NCI-H128 (cell line): ENCODE results near the gene THAP8.

Experiments
- DNase-seq: peaks from one replicate; lab custom pipeline; 2025; ENCODE audit not compliant: unreplicated experiment; lab: John Stamatoyannopoulos, UW

THAP8 gene

GRCh38 chr19:36030264-36031148 lies 23.6 kb downstream of the THAP8 start:
- DNase-seq: no peak

GRCh38 chr19:36028313-36029041 lies 25.6 kb downstream of the THAP8 start:
- DNase-seq: no peak

- DNase-seq: no peak
Measured at GRCh38 chr19:36027696-36028095, 26.4 kb downstream of the THAP8 start.

DNA sequence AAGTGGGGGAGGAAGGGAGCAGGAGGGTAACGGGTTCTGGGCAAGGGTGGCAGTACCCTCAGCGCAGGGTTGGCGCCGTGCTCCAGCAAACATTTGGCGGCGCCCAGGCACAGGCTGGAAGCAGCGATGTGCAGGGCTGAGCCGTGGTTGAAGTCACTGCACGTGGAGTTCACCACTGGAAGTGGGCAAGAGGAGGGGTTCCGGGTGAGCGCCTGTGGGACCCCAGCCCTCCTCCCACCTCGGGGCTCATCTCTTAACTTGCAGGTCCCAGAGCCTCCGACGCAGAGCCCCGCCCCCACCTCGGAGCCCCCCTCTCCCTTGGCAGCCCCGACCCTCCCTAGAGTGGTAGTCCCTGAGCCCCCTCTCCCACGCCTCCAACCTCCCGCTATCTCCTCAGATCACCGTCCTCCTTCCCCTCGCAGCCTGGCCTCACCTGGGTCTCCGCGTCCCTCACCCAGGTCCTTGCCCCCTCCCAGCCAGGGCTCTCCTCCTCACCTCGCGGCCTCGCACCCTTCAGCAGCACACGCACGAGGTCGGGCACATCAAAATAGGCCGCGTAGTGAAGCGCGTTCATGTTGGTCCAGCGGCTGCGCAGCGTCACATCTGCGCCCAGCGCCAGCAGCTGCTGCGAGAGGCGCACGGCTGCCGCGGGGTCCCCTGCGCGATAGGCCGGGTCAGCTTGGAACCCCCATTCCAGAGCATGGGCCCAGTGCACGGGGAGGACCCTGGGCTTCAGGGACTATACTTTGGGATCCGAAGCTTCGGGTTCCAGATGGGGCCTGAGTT lies 27.8 kb downstream of the THAP8 start:
- no peak for DNase-seq

DNA sequence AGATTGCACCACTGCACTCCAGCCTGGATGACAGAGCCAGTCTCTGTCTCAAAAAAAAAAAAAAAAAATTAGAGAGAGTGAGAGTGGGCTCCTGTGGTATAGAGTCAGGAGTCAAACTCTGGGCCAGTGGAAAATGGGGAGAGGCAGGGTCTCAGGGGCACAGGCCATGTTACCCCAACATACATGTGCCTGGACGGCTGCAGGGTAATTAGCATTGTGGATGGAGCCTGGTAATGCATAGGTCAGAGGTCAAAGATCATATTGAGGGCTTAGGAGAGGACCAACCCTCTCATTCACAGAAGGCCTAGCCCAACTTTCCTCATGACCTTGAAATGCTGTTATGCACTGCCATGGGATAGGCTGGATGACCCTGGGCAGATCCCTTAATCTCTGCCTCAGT lies 28.5 kb downstream of the THAP8 start:
- no peak for DNase-seq

DNA sequence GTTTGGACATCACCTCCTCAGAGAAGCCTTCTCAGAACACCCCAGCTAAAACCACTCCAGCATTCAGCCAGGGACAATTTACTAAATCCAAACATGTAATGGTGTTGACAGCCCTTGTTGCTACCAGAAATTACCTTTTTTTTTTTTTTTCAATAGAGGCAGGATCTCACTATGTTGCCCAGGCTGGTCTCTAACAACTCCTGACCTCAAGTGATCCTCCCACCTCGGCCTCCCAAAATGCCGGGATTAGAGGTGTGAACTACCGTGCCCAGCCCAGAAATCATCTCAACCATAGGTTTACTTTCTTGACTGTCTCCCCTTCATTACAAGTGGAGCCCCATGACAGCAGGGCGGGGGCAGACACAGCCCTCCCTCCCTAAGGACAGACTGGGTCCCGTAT lies 30.7 kb downstream of the THAP8 start:
- DNase-seq: no peak

GRCh38 chr19:36019061-36019670 lies 34.9 kb downstream of the THAP8 start:
- no peak for DNase-seq

DNA sequence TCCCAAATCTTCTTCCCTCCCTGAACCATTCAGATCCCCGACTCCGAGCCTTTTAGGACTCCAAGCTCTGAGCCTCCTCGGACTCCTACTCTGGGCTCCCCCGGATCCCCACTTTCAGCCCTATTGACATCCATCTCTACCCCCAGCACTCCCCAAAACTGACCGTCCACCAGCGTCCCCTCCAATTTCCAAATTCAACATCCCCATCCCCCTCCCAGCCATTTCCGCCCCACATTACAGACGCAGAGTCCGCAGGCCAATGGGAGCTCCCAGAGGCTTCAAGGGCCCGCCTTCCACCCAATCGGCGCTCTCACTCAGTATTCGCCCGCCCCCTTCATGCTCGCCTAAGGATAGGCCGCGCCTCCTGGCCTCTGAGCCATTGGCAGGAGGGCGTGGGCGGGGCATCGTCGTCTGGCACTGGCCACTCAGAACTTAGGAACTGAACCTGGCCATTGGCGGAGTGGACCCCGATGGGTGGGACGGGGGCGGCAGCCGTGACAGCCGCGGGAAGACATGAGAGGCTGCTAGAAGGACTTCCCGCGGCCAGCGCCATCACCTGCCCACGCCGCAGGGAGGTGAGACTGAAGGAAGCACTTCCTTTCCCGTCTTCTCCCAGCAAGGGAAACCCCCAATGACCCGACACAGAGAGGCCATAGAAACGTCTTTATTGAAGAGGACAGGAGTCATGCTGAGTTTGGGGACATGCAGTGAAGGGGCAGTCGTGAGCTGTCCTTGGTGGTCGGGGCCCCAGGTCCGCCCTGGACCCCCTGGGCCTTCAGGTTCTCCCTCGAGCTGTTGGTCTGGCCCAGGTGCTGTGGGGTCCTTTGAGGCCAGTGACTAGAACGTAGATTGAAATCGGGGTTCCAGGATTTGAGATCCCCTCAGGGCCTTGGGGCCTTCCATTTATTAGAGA lies 39.8 kb downstream of the THAP8 start, which contains the start of gene ALKBH6:
TSS of gene ALKBH6 (minus strand) at position 202 of the 913 bp plus-strand sequence. CDS start 816 bp downstream, outside the sequence.
- DNase-seq: peak; percentile 99

DNA sequence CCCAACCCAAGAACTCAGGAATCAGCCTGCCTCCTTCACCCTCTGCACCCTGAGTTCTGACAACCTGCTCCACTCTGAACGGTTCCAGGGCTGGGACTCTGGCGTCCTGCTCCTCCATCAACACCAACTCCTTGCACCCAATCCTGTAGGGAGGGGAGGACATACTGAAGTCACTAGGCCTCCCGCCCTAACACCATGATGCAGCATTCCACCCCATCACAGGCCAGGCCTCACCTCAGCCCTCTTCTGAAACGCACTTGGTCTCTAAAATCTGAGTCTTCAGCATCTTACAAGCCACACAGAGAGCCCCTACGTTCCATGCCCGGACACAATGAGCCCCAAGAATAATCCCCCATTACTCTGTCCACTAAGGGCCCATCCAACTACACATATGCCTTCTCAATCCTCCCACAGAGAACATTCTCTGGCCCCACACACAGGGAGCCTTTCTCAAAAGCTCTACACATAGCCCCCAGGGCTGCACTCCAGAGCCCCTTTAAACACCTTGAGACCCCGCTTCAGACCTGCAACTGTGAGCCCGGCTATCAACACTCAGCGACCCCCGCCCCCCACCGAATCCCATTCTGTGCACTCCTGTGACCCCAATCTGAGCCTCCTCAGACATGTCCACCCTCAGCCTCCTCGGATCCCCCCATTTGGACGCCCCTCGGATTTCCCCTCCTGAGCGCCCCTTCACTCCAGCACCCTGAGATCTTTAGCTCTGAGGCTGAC lies 40.6 kb downstream of the THAP8 start:
- DNase-seq: no peak

DNA sequence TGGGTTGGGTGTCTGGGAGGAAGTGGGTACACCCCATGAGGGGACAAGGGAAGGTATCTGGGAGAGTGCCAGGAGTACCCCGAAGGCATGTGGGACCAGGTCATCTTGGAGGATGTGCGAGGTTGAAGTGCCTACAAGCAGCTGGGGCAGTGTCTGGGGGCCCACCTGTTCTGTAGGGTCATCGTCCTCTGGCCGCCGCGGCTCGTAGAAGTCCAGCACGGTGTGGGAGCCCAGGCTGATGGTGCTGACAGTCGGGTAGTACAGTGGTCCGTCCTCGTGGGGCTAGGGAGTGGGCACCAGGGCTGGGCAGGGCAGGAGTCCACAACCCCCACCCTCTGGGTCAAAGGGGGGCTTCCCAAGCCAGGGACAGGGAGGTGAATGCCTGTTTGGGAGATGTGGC lies 43.7 kb downstream of the THAP8 start:
- DNase-seq: no peak

GRCh38 chr19:36009633-36010379 lies 44.3 kb downstream of the THAP8 start:
- no peak for DNase-seq

DNA sequence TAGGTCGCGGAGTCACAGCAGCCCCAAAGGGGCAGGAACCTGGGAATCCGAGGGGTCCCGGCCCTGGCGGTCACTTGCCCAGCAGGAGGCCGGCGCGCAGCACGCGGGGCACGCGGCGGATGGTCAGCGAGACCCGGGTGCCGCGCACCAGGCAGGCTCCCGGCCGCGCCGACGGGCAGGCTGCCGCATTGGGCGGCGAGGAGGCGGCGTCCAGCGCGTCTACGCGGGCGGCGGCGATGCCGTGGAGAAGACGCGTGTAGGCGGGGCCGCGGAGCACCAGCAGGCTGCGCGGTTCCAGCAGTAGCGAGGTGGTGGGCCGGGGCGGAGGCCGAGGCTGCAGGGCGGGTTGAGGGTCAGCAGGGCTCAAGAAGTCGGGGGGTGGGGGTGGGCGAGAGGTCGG lies 44.9 kb downstream of the THAP8 start:
- peak; percentile 23 for DNase-seq

GRCh38 chr19:36008336-36008978 lies 45.6 kb downstream of the THAP8 start, which contains the start of gene SYNE4:
TSS of gene SYNE4 (minus strand) at chr19:36008813. CDS start at chr19:36008681, 132 bp downstream.
- no peak for DNase-seq

GRCh38 chr19:36006955-36007354 lies 47.1 kb downstream of the THAP8 start:
- no peak for DNase-seq

- DNase-seq: no peak
Measured at GRCh38 chr19:36003284-36003683, 50.8 kb downstream of the THAP8 start.

DNA sequence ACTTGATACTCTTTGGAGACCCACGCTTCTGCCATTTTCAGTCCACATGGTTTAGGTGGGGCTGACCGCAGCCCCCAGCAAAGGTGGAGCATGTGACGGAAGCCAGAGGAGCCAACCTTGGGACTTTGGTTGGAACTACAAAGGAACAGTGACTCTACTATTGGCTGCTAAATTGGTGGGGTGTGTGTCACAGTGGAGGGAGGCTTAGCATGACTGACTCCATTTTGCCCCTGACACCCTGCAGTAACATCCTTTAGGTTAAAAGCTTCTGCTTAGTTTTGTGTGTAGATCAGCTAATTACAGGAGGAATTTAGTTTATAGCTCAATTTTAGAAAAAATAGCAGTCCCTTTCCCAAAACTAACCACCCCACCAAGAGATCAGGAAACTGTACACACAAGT lies 52.5 kb downstream of the THAP8 start:
- DNase-seq: no peak

GRCh38 chr19:35996777-35997176 lies 57.3 kb downstream of the THAP8 start:
- no peak for DNase-seq
